Measurements from ENCODE around the gene UAP1L1. TPM values are rescaled to one million over a fixed set of nuclear protein-coding genes. Genes with fewer than 3 reads are reported as not detected.
A peak's percentile ranks its signal among the peaks of the same experiment; 100 is the strongest.

UAP1L1 gene
- total and polyA plus RNA-seq, 2 of the 8 experiments (the other 6 are each of a cell fraction or from before 2014, with no cell fraction given) = 2.0 to 5.4 TPM

- H3K4me2 ChIP-seq (ENCODE audit: insufficient read depth in 1 of 2, low read depth in 2 of 2, low read length in 2 of 2) = no peak overlapping the region; a peak in 1 of 4 replicates
- no peak overlapping the region for H2BK15ac ChIP-seq (ENCODE audit: low read length)
- peak overlapping the region; percentile 4; the same call in 1 of the 2 replicates for H2BK12ac ChIP-seq (ENCODE audit: low read depth, low read length)
- H4K5ac ChIP-seq (ENCODE audit: insufficient read length, low read depth, low read length) = no peak overlapping the region
- ChIA-PET POLR2A (ENCODE audit: partially characterized antibody) (interaction anchor here (0.7 to 1.8 kb wide), 7 partner anchors 9 to 221 kb away, joined by 3 to 7 read pairs (median 4); partner anchors contain the start of genes FBXW5, MAN1B1, TUBB4B and UAP1L1), CTCF (ENCODE audit: partially characterized antibody) (interaction anchor here (0.5 to 13.5 kb wide), 58 partner anchors 9 to 1573 kb away, joined by 3 to 291 read pairs (median 4); partner anchors contain the start of genes ABCA2, ANAPC2, CYSRT1 and ENTPD2)
- H3K27ac ChIP-seq (ENCODE audit: low read depth, low read length) = no peak overlapping the region
- no peaks in the 10 kb centered on the region for H3K79me2 ChIP-seq (ENCODE audit: control insufficient read depth in 1 of 2, insufficient read depth in 2 of 2, low read length in 2 of 2)
- H3K4me1 ChIP-seq (replicated peaks in 1 of 4; ENCODE audit: control insufficient read depth in 3 of 4, insufficient read depth in 4 of 4, low read length in 3 of 4) = peaks cover 0 to 25% (median 18%) of the 10 kb centered on the region in 4 experiments; a peak in 6 of 7 replicates
- H2AFZ ChIP-seq (ENCODE audit: low read length) = no peak overlapping the region
- 0 out of 2 replicates have a peak overlapping the region, but pooled peaks have one; percentile 57 for H4K8ac ChIP-seq (ENCODE audit: extremely low read depth, insufficient read depth, low read length)
- DNase-seq (ENCODE audit: low read depth in 1 of 2, low spot score in 2 of 2) = peak in 1 of 2 experiments; percentile 93
- no peak for FAIRE-seq
- H2AK5ac ChIP-seq (ENCODE audit: low read depth, low read length) = no peak overlapping the region
- H3K9me3 ChIP-seq (ENCODE audit: insufficient read depth in 2 of 2, low read depth in 1 of 2, low read length in 1 of 2) = no peaks in the 10 kb centered on the region
- H3K9ac ChIP-seq (replicated peaks in 1 of 4; ENCODE audit: extremely low read depth in 1 of 4, low read depth in 3 of 4, low read length in 3 of 4) = no peak overlapping the region
- no peak overlapping the region for H4K91ac ChIP-seq (replicated peaks; ENCODE audit: insufficient read length, low read length)
- H3K79me1 ChIP-seq (ENCODE audit: low read depth, low read length) = peaks cover 2% of the 10 kb centered on the region; the same call in 1 of the 2 replicates
- H2BK20ac ChIP-seq (ENCODE audit: low read length) = no peak overlapping the region
- no peak overlapping the region for H3K14ac ChIP-seq (ENCODE audit: insufficient read length)
- H3K36me3 ChIP-seq (ENCODE audit: control insufficient read depth in 2 of 4, insufficient read depth in 4 of 4, low read length in 3 of 4) = no peaks in the 10 kb centered on the region
- no peak overlapping the region for H2BK120ac ChIP-seq (replicated peaks; ENCODE audit: low read depth, low read length)
- H3K18ac ChIP-seq (ENCODE audit: extremely low read depth, low read length) = no peak overlapping the region; the same call in 1 of the 2 replicates
- peaks cover 13% of the 10 kb centered on the region for H3K23me2 ChIP-seq (ENCODE audit: low read depth, low read length)
- peak overlapping the region; percentile 57 for H3K4ac ChIP-seq (replicated peaks; ENCODE audit: insufficient read length, low read depth, low read length)
- H2BK5ac ChIP-seq (ENCODE audit: low read depth, low read length) = no peak overlapping the region
- H3K27me3 ChIP-seq (replicated peaks in 1 of 4; ENCODE audit: control insufficient read depth in 3 of 4, extremely low read depth in 1 of 4, insufficient read depth in 3 of 4, low read length in 3 of 4) = peaks cover 0 to 15% (median 7%) of the 10 kb centered on the region in 4 experiments; a peak in 5 of 7 replicates
- H4K20me1 ChIP-seq (replicated peaks in 1 of 2; ENCODE audit: control insufficient read depth in 1 of 2, insufficient read depth in 2 of 2, low read length in 2 of 2) = peaks cover 23 to 25% of the 10 kb centered on the region in 2 experiments
- H3K4me3 ChIP-seq (ENCODE audit: extremely low read depth in 1 of 4, insufficient read depth in 2 of 4, low read depth in 3 of 4, low read length in 4 of 4) = no peak overlapping the region
- WGBS, 2 experiments (ENCODE audit: extremely low coverage in 1 of 2, insufficient coverage in 1 of 2, insufficient read length in 1 of 2, insufficient replicate concordance in 2 of 2, low coverage in 1 of 2, low lambda C conversion rate in 2 of 2, missing lambda C conversion rate in 1 of 2) = 58% methylated on average over 12 of the region's 12 CpGs; no CpG with 5 or more reads in 1 of the 2 experiments
- no peak overlapping the region for H3K56ac ChIP-seq (replicated peaks; ENCODE audit: insufficient read length, low read depth, low read length)
- H3K23ac ChIP-seq (ENCODE audit: insufficient read length) = no peak overlapping the region
- TF ChIP-seq CREB1 (IDR thresholded peaks at IDR 0.05) = peak; percentile 49
- TF ChIP-seq NANOG (IDR thresholded peaks at IDR 0.05; ENCODE audit: insufficient read depth, low read depth, low read length, poor library complexity, severe bottlenecking) = no peak
- TF ChIP-seq TAF7 (optimal IDR thresholded peaks at IDR 0.05; ENCODE audit: borderline replicate concordance, low read depth, low read length) = no peak
- no peak for TF ChIP-seq CBX8 (IDR thresholded peaks at IDR 0.05; ENCODE audit: borderline replicate concordance, low read depth, low read length)
- TF ChIP-seq TAF1 (IDR thresholded peaks at IDR 0.05; ENCODE audit: low read depth, low read length) = no peak
- peak in 2 of 3 experiments; percentile 84 to 86; a peak in 3 of 4 replicates for TF ChIP-seq CTCF (IDR thresholded peaks at IDR 0.05; ENCODE audit: control extremely low read depth in 1 of 3, insufficient read depth in 1 of 3, low read depth in 1 of 3, low read length in 3 of 3)
Observed at GRCh38 chr9:137067860-137068538, 9.3 kb upstream of the UAP1L1 start.
